ENCODE data around the gene FNTB. TPM values are rescaled to one million over a fixed set of nuclear protein-coding genes. Genes with fewer than 3 reads are reported as not detected.

The FNTB gene
- total RNA-seq, 1 experiment from 2014 or later: 14.2 TPM

DNA sequence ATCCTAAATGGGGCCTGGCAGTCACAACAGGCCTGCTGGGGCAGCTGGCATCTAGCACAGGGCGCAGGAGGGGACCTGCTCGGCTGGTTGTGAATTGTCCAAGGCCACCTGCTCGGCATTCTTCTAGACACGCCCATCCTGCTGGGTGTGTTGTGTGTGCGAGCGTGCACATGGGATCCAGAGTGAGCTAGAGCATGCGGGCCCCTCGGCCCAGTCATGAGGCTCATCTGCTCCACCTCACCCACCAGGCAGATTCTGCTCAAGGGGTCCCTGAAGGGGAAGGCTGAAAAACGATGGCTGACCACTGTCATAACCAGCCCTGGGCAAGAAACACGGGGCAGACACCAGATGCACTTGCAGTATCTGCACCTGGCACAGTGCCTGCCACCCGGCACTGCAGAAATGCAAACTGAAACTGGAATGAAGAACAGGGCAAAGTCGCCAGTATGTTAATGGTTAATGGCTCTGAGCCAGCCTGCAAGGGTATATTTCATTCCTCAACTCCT lies 83.8 kb downstream of the FNTB start (continued):
- TF ChIP-seq, protein P1, sequence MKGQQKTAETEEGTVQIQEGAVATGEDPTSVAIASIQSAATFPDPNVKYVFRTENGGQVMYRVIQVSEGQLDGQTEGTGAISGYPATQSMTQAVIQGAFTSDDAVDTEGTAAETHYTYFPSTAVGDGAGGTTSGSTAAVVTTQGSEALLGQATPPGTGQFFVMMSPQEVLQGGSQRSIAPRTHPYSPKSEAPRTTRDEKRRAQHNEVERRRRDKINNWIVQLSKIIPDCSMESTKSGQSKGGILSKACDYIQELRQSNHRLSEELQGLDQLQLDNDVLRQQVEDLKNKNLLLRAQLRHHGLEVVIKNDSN (CRISPR knock-in tag; IDR thresholded peaks at IDR 0.05): no peak
- no peak for TF ChIP-seq ETV6 (CRISPR knock-in tag; IDR thresholded peaks at IDR 0.05)
- no peak for TF ChIP-seq SP1 (CRISPR knock-in tag; conservative IDR thresholded peaks at IDR 0.05)

DNA sequence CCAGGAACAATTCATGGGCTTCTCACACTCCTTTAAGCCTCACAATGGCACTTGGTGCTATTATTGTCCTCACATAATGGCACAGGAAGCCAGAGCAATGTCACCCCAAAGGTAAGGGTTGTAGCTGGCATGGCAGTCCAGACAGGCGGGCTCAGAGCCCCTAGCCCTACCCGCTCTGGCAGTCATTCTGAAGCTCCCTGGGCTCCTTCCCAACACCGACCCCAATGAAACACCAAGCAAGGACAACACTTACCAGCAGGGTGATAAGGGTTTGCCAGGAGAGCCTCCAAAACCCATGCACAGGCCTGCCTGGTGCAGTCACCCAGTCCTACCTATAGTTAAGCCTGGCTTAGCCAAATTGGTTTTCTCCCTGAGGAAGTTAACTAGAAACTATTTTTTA lies 84.8 kb downstream of the FNTB start:
- peaks cover 10% of the 10 kb centered on the region for H3K36me3 Mint-ChIP-seq
- no peaks in the 10 kb centered on the region for H3K9me3 Mint-ChIP-seq
- DNase-seq (ENCODE audit: low spot score) (no peak), ATAC-seq (no peak; the same call in 1 of the 2 replicates)
- TF ChIP-seq, protein P2, sequence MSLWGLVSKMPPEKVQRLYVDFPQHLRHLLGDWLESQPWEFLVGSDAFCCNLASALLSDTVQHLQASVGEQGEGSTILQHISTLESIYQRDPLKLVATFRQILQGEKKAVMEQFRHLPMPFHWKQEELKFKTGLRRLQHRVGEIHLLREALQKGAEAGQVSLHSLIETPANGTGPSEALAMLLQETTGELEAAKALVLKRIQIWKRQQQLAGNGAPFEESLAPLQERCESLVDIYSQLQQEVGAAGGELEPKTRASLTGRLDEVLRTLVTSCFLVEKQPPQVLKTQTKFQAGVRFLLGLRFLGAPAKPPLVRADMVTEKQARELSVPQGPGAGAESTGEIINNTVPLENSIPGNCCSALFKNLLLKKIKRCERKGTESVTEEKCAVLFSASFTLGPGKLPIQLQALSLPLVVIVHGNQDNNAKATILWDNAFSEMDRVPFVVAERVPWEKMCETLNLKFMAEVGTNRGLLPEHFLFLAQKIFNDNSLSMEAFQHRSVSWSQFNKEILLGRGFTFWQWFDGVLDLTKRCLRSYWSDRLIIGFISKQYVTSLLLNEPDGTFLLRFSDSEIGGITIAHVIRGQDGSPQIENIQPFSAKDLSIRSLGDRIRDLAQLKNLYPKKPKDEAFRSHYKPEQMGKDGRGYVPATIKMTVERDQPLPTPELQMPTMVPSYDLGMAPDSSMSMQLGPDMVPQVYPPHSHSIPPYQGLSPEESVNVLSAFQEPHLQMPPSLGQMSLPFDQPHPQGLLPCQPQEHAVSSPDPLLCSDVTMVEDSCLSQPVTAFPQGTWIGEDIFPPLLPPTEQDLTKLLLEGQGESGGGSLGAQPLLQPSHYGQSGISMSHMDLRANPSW (CRISPR knock-in tag; conservative IDR thresholded peaks at IDR 0.05; ENCODE audit: low read depth): no peak
- TF ChIP-seq CREM (CRISPR knock-in tag; IDR thresholded peaks at IDR 0.05) (no peak), TEAD1 (CRISPR knock-in tag; IDR thresholded peaks at IDR 0.05) (no peak), TEAD4 (CRISPR knock-in tag; IDR thresholded peaks at IDR 0.05) (no peak)
- TF ChIP-seq, protein P3, sequence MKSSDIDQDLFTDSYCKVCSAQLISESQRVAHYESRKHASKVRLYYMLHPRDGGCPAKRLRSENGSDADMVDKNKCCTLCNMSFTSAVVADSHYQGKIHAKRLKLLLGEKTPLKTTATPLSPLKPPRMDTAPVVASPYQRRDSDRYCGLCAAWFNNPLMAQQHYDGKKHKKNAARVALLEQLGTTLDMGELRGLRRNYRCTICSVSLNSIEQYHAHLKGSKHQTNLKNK (CRISPR knock-in tag; IDR thresholded peaks at IDR 0.05): no peak
- H3K27ac Mint-ChIP-seq: no peak overlapping the region
- no peaks in the 10 kb centered on the region for H3K27me3 Mint-ChIP-seq (ENCODE audit: low read depth)
- POLR2A ChIA-PET: no interaction called here
- H3K4me1 Mint-ChIP-seq: no peaks in the 10 kb centered on the region
- CTCF ChIA-PET: no interaction called here
- no peak overlapping the region for H3K4me3 Mint-ChIP-seq

DNA sequence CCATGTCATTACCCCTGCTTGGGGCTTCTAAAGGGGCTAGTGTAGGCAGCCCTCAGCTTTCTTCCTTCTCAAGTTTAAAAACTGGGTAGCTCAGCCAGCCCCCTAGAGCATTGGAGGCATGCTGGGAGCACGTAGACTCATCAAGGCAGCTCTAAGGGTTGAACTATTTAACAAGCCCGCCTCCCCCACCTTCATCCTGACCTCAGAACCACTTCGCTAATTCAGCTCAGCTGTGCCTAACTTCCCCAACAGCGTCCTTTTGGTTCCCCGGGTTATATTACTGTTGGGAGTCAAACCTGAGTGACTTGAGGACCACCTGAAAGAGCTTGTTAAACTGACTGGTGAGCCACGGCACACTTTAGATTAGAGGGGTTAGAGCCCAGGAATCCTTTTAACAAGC lies 85.6 kb downstream of the FNTB start:
- Mint-ChIP-seq H3K36me3 (peaks cover 15% of the 10 kb centered on the region), H3K9me3 (no peaks in the 10 kb centered on the region), H3K27me3 (ENCODE audit: low read depth) (no peaks in the 10 kb centered on the region), H3K4me1 (no peaks in the 10 kb centered on the region), H3K4me3 (no peak overlapping the region), H3K27ac (no peak overlapping the region)
- ChIA-PET POLR2A (no interaction called here), CTCF (no interaction called here)
- TF ChIP-seq, protein P4, sequence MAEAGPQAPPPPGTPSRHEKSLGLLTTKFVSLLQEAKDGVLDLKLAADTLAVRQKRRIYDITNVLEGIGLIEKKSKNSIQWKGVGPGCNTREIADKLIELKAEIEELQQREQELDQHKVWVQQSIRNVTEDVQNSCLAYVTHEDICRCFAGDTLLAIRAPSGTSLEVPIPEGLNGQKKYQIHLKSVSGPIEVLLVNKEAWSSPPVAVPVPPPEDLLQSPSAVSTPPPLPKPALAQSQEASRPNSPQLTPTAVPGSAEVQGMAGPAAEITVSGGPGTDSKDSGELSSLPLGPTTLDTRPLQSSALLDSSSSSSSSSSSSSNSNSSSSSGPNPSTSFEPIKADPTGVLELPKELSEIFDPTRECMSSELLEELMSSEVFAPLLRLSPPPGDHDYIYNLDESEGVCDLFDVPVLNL (CRISPR knock-in tag; IDR thresholded peaks at IDR 0.05; ENCODE audit: borderline replicate concordance, low read depth): no peak
- TF ChIP-seq, protein P5, sequence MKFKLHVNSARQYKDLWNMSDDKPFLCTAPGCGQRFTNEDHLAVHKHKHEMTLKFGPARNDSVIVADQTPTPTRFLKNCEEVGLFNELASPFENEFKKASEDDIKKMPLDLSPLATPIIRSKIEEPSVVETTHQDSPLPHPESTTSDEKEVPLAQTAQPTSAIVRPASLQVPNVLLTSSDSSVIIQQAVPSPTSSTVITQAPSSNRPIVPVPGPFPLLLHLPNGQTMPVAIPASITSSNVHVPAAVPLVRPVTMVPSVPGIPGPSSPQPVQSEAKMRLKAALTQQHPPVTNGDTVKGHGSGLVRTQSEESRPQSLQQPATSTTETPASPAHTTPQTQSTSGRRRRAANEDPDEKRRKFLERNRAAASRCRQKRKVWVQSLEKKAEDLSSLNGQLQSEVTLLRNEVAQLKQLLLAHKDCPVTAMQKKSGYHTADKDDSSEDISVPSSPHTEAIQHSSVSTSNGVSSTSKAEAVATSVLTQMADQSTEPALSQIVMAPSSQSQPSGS (CRISPR knock-in tag; IDR thresholded peaks at IDR 0.05; ENCODE audit: borderline replicate concordance, low read depth): no peak
- TF ChIP-seq, protein P6, sequence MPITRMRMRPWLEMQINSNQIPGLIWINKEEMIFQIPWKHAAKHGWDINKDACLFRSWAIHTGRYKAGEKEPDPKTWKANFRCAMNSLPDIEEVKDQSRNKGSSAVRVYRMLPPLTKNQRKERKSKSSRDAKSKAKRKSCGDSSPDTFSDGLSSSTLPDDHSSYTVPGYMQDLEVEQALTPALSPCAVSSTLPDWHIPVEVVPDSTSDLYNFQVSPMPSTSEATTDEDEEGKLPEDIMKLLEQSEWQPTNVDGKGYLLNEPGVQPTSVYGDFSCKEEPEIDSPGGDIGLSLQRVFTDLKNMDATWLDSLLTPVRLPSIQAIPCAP (CRISPR knock-in tag; IDR thresholded peaks at IDR 0.05): no peak
- TF ChIP-seq, protein P7, sequence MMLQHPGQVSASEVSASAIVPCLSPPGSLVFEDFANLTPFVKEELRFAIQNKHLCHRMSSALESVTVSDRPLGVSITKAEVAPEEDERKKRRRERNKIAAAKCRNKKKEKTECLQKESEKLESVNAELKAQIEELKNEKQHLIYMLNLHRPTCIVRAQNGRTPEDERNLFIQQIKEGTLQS (CRISPR knock-in tag; conservative IDR thresholded peaks at IDR 0.05): no peak
- TF ChIP-seq, protein P8, sequence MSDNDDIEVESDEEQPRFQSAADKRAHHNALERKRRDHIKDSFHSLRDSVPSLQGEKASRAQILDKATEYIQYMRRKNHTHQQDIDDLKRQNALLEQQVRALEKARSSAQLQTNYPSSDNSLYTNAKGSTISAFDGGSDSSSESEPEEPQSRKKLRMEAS (CRISPR knock-in tag; IDR thresholded peaks at IDR 0.05): no peak
- no peak for TF ChIP-seq SP1 (CRISPR knock-in tag; conservative IDR thresholded peaks at IDR 0.05)
- TF ChIP-seq ZNF232 (CRISPR knock-in tag; IDR thresholded peaks at IDR 0.05): no peak
- DNase-seq (ENCODE audit: low spot score): no peak
- no peak for ATAC-seq
